K562 (cell line): ENCODE measurements around the gene GTF3C1. TPM values are rescaled to one million over a fixed set of nuclear protein-coding genes. Genes with fewer than 3 reads are reported as not detected.

Source experiments
- ATAC-seq: fragments of 200-7000 bp; cut with Tn5 transposase; 3 replicates; pipeline ENCODE4 v1.9.1; 2020; ENCODE audit warnings: moderate library complexity
- BruUV-seq: library from RNA; stranded (reverse); fragments of 400-500 nt; replicated peaks from 2 replicates; lab custom pipeline; 2021; lab: Mats Ljungman, UMichigan
- CTCF ChIA-PET: fragments of 300-600 bp; formaldehyde crosslinking; extraction: SDS; loops from one replicate; lab custom pipeline; 2021; ENCODE audit warnings: low intra/inter-chr PET ratio; lab: Yijun Ruan, JAX
- POLR2A ChIA-PET: fragments of 300-600, 350-650 bp; sonication (Branson Sonifier 250); formaldehyde crosslinking; extraction: SDS; loops from one replicate; lab custom pipeline; 2021; ENCODE audit warnings: antibody characterized with exemption, inconsistent platforms; lab: Yijun Ruan, JAX
- DNase-seq, 4 experiments: peaks; one replicate each; pipeline versions ENCODE4 v3.0.0 to v3.0.0-alpha.2; 2011 to 2018; ENCODE audit warnings: low spot score in 3 of 4, mixed read lengths in 3 of 4; ENCODE audit errors: extremely low read depth in 1 of 4
- FAIRE-seq: peaks from 2 replicates; lab custom pipeline; 2011; peaks lifted over from hg19 to GRCh38; lab: Jason Lieb, UNC
- H2AFZ ChIP-seq: 2 replicates; pipeline ENCODE4 v1.6.0; 2011; ENCODE audit warnings: low read depth, low read length, control low read depth, inconsistent platforms
- H3K27ac ChIP-seq: fragments of 200-600 bp; 3 replicates; pipeline ENCODE4 v1.8.0; 2011; ENCODE audit warnings: low read depth, mild to moderate bottlenecking, control low read depth, inconsistent platforms, low read length, moderate library complexity, mixed read lengths; ENCODE audit errors: extremely low read depth
- H3K27me3 ChIP-seq, 2 experiments: fragments of 300-600 bp in 1 of 2; 2 replicates in 1 of 2; 3 replicates in 1 of 2; pipeline versions ENCODE4 v1.6.0 to v1.8.0; 2011; ENCODE audit warnings: inconsistent platforms in 2 of 2, low read length in 2 of 2, mild to moderate bottlenecking in 1 of 2, mixed read lengths in 1 of 2, moderate library complexity in 1 of 2; ENCODE audit not compliant: control insufficient read depth in 2 of 2, insufficient read depth in 2 of 2
- H3K36me3 ChIP-seq: fragments of 300-600 bp; 3 replicates; pipeline ENCODE4 v1.8.0; 2011; ENCODE audit warnings: mild to moderate bottlenecking, low read length, inconsistent platforms; ENCODE audit not compliant: control insufficient read depth, insufficient read depth
- H3K4me1 ChIP-seq, 2 experiments: fragments of 200-600 bp in 1 of 2; replicated peaks in 1 of 2; 2 replicates in 1 of 2; 3 replicates in 1 of 2; pipeline versions ENCODE4 v1.5.1 to v1.8.0; 2011; ENCODE audit warnings: inconsistent platforms in 2 of 2, low read length in 2 of 2, mild to moderate bottlenecking in 1 of 2, mixed read lengths in 1 of 2, moderate library complexity in 1 of 2; ENCODE audit not compliant: control insufficient read depth in 2 of 2, insufficient read depth in 2 of 2
- H3K4me2 ChIP-seq: 2 replicates; pipeline ENCODE4 v1.6.1; 2011; ENCODE audit warnings: low read length, control low read depth, inconsistent platforms, mixed read lengths; ENCODE audit not compliant: insufficient read depth
- H3K4me3 ChIP-seq: fragments of 200-600 bp; sonication (generic), shearing (Covaris generic); 2 replicates; pipeline ENCODE4 v1.5.1; 2016; ENCODE audit warnings: control low read depth, inconsistent platforms
- H3K79me2 ChIP-seq: fragments of 200-600 bp; 3 replicates; pipeline ENCODE4 v1.8.0; 2011; ENCODE audit warnings: low read length, inconsistent platforms; ENCODE audit not compliant: control insufficient read depth, insufficient read depth
- H3K9ac ChIP-seq, 2 experiments: 2 replicates each; pipeline versions ENCODE4 v1.6.0 to v1.6.1; 2011; ENCODE audit warnings: low read depth in 2 of 2, low read length in 2 of 2, control low read depth in 1 of 2, inconsistent platforms in 1 of 2, mild to moderate bottlenecking in 1 of 2, mixed read lengths in 1 of 2; ENCODE audit not compliant: insufficient read depth in 1 of 2
- H3K9me1 ChIP-seq: one replicate; pipeline ENCODE4 v1.6.0; 2011; ENCODE audit warnings: inconsistent platforms, mild to moderate bottlenecking, low read length, moderate library complexity; ENCODE audit not compliant: control insufficient read depth, insufficient read depth
- H3K9me3 ChIP-seq: replicated peaks from 2 replicates; pipeline ENCODE4 v1.5.1; 2011; ENCODE audit warnings: low read depth, low read length, inconsistent platforms; ENCODE audit not compliant: control insufficient read depth, insufficient read depth
- H4K20me1 ChIP-seq: replicated peaks from 2 replicates; pipeline ENCODE4 v1.6.1; 2011; ENCODE audit warnings: low read length, inconsistent platforms, mixed read lengths; ENCODE audit not compliant: control insufficient read depth, insufficient read depth
- CEBPB ChIP-seq: fragments of 450-650 bp; IDR thresholded peaks from 2 replicates; pipeline ENCODE4 v1.6.1; 2016; ENCODE audit warnings: missing genetic modification characterization, missing compliant biosample characterization
- ETV1 ChIP-seq: fragments of 450-650 bp; conservative IDR thresholded peaks from 2 replicates; pipeline ENCODE4 v1.6.1; 2016; ENCODE audit warnings: missing genetic modification characterization, control low read depth, low read depth, missing compliant biosample characterization
- KLF16 ChIP-seq: IDR thresholded peaks from 2 replicates; pipeline ENCODE4 v1.6.1; 2016; ENCODE audit warnings: antibody characterized with exemption
- PREB ChIP-seq: sonication (generic); formaldehyde crosslinking; IDR thresholded peaks from 2 replicates; pipeline ENCODE4 v1.8.1; 2023; ENCODE audit warnings: mild to moderate bottlenecking, missing genetic modification reagents
- SMAD2 ChIP-seq: fragments of 150-350 bp; IDR thresholded peaks from 2 replicates; pipeline ENCODE4 v1.6.1; 2014; ENCODE audit warnings: low read depth, mild to moderate bottlenecking, low read length
- TOE1 ChIP-seq, 2 experiments: fragments of 450-650 bp in 1 of 2; sonication (generic) in 1 of 2; formaldehyde crosslinking in 1 of 2; IDR thresholded peaks; 2 replicates each; pipeline versions ENCODE4 v1.7.1 to v1.8.0; 2016 to 2022; ENCODE audit warnings: borderline replicate concordance in 2 of 2, mild to moderate bottlenecking in 2 of 2, antibody characterized with exemption in 1 of 2, inconsistent platforms in 1 of 2, low read depth in 1 of 2, missing genetic modification reagents in 1 of 2, moderate library complexity in 1 of 2
- ZSCAN29 ChIP-seq: fragments of 450-650 bp; IDR thresholded peaks from 2 replicates; pipeline ENCODE4 v1.6.1; 2017
- WGBS: fragments of 100-300 bp; shearing (Covaris generic); methylation state at CpG from one replicate; pipeline ENCODE4 v1.1.6; 2016; ENCODE audit warnings: low coverage, mixed read lengths; ENCODE audit not compliant: insufficient coverage; ENCODE audit errors: missing lambda C conversion rate; 5-methylcytosine and 5-hydroxymethylcytosine counted together
- in situ Hi-C: fragments of 300-500 bp; cut with MboI; formaldehyde crosslinking; loops from 4 replicates; pipeline ENCODE4 v1.15.0; 2018; ENCODE audit warnings: inconsistent platforms, mixed read lengths
- intact Hi-C: fragments of 100-400 bp; cut with micrococcal nuclease; formaldehyde crosslinking; loops from 2 replicates; pipeline ENCODE4 v1.14.2; 2022
- polyA plus RNA-seq, 8 experiments: library from polyadenylated mRNA; depleted of rRNA in 4 of 8; stranded (reverse) in 5 of 8; unstranded in 3 of 8; fragments of >200 nt; fragmentation: Nextera tagmentation in 2 of 8; fragmentation: Illumina TruSeq in 1 of 8; extraction: Ambion mirVana in 2 of 8; extraction: Trizol in 1 of 8; gene quantifications; 2 replicates each; pipeline versions ENCODE4 v1.2.1 to v1.2.3, GENCODE V29; 2011 to 2014; ENCODE audit warnings: inconsistent platforms in 1 of 8, missing spikeins in 1 of 8
- total RNA-seq, 7 experiments: library from RNA; depleted of rRNA in 6 of 7; stranded (reverse); fragments of >200 nt in 6 of 7; fragmentation: Illumina TruSeq in 2 of 7; extraction: Trizol in 2 of 7; gene quantifications; 2 replicates each; pipeline versions ENCODE4 v1.2.1 to v1.2.3, GENCODE V29; 2011 to 2021; ENCODE audit warnings: low replicate concordance in 1 of 7

GTF3C1 gene
- total and polyA plus RNA-seq, 9 of the 15 experiments (the other 6 are each of a cell fraction or from before 2014, with no cell fraction given), result 0.72 to 63.6 (median 30.9) TPM

GRCh38 chr16:27543801-27544200, 5.9 kb downstream of the GTF3C1 start:
- no peak overlapping the region for H3K9ac ChIP-seq
- ChIA-PET POLR2A (interaction anchor here (0.6 kb wide), 2 partner anchors 465 to 591 kb away, joined by 3 read pairs; no protein-coding TSS in a partner anchor), CTCF (no interaction called here)
- no peaks in the 10 kb centered on the region for H3K9me1 ChIP-seq
- H3K9me3 ChIP-seq, result no peaks in the 10 kb centered on the region
- FAIRE-seq (no peak), DNase-seq (no peak), ATAC-seq (no peak)
- no peak overlapping the region for H3K27ac ChIP-seq
- BruUV-seq, result no TSS peak
- intact Hi-C loops (no loop called here), in situ Hi-C loops (no loop called here)
- no peak overlapping the region for H2AFZ ChIP-seq
- TF ChIP-seq TOE1 (IDR thresholded peaks at IDR 0.05; ENCODE audit: borderline replicate concordance) (no peak), TOE1 (CRISPR knock-in tag; IDR thresholded peaks at IDR 0.05; ENCODE audit: borderline replicate concordance, low read depth) (no peak), KLF16 (no peak), ETV1 (tag) (no peak), CEBPB (tag) (no peak), PREB (CRISPR knock-in tag) (no peak), SMAD2 (no peak), ZSCAN29 (no peak)
- 90% methylated on average over 3 of the region's 3 CpGs for WGBS
- H3K4me2 ChIP-seq, result no peak overlapping the region
- peaks cover 75% of the 10 kb centered on the region for H3K36me3 ChIP-seq
- peaks cover 19% of the 10 kb centered on the region for H3K79me2 ChIP-seq
- H3K4me1 ChIP-seq, result peaks cover 19 to 24% of the 10 kb centered on the region in 2 experiments
- peaks cover 16% of the 10 kb centered on the region for H4K20me1 ChIP-seq
- H3K4me3 ChIP-seq, result no peak overlapping the region
- H3K27me3 ChIP-seq, result no peaks in the 10 kb centered on the region; a peak in 1 of 5 replicates
